ENCODE measurements around the gene LCE1D.

The LCE1D gene

GRCh38 chr1:152796421-152796820 is at the start of gene LCE1D:
Gene LCE1D, plus strand, starts transcription at chr1:152796721. Its CDS starts 1,074 bp downstream, at chr1:152797795.
- no peak for DNase-seq (ENCODE audit: low spot score)

- no peak for DNase-seq (ENCODE audit: low spot score)
Observed at GRCh38 chr1:152747831-152748230, 48.7 kb upstream of the LCE1D start.

GRCh38 chr1:152752225-152752624 is 44.3 kb upstream of the LCE1D start:
- peak; percentile 87 for DNase-seq (ENCODE audit: low spot score)

GRCh38 chr1:152753586-152753985 is 42.9 kb upstream of the LCE1D start:
- no peak for DNase-seq (ENCODE audit: low spot score)

DNA sequence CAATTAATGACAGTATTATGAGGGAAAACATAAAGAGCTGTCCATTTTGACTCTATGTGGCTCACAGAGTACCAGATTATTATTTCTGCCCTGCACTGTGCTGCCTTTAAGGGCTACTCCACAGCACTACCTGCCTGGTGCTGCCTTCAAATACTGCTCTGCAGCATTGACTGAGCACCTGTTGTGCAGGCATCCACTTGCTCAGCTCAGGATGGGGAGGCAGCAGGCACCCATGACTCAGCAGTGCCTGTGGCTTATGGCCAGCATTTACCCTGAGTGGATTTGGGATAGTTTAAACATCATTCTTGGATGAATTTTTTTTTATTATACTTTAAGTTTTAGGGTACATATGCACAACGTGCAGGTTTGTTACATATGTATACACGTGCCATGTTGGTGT is 39.6 kb upstream of the LCE1D start:
- peak; percentile 24 for DNase-seq (ENCODE audit: low spot score)

DNA sequence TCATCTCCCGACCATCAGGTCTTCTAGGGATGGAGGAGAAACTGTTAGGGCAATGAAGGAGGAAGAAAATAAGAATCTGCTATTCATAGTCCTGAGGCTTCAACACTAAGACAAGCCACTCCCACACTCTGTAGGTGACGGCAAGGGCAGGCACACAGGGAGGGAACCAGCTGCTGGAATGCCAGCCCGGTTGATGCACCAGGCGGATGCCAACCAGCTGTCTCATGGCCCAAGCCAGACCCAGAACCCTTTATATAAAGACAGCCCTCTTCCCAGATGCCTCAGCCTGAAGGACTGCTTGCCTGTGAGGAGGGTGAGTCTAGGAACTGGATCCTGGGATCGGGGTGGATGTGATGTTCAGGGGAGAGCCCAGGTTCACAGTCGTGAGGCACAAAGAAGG is 38.8 kb upstream of the LCE1D start, which contains the start of gene KPRP:
Gene KPRP, plus strand, starts transcription at position 279 of the 400 bp plus-strand sequence. CDS start 1,564 bp downstream, outside the sequence.
- DNase-seq (ENCODE audit: low spot score), result no peak

GRCh38 chr1:152758636-152759035 is 37.9 kb upstream of the LCE1D start:
- no peak for DNase-seq (ENCODE audit: low spot score)

DNA sequence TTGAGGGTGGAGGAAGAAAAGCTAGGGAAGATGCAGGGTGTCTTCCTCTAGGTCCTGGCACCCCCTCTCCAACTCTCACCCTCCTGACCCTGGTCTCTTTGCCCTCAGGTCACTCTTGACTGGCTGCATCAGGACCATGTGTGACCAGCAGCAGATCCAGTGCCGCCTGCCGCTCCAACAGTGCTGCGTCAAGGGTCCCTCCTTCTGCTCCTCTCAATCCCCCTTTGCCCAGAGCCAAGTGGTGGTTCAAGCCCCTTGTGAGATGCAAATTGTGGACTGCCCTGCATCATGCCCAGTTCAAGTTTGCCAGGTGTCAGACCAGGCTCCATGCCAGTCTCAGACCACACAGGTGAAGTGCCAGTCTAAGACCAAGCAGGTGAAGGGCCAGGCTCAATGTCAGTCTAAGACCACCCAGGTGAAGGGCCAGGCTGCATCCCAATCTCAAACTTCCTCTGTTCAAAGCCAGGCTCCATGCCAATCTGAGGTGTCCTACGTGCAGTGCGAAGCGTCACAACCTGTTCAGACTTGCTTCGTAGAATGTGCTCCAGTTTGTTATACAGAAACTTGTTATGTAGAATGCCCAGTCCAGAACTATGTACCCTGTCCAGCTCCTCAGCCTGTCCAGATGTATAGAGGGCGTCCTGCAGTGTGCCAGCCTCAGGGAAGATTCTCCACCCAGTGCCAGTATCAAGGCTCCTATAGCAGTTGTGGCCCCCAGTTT is 36.9 kb upstream of the LCE1D start:
- DNase-seq (ENCODE audit: low spot score), result no peak

DNA sequence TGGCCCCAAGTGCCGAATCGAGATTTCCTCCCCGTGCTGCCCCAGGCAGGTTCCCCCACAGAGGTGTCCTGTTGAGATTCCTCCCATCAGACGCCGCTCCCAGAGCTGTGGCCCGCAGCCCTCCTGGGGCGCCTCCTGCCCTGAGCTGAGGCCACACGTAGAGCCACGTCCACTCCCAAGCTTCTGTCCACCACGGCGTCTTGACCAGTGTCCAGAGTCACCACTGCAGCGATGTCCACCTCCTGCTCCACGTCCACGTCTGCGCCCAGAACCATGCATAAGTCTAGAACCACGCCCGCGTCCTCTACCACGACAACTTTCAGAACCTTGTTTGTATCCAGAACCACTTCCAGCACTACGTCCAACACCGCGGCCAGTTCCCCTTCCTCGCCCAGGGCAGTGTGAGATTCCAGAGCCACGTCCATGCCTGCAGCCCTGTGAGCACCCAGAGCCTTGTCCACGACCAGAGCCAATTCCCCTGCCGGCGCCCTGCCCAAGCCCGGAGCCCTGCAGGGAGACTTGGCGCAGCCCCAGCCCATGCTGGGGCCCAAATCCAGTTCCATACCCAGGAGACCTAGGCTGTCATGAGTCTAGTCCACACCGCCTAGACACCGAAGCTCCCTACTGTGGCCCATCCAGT is 35.9 kb upstream of the LCE1D start:
- DNase-seq (ENCODE audit: low spot score), result no peak

DNA sequence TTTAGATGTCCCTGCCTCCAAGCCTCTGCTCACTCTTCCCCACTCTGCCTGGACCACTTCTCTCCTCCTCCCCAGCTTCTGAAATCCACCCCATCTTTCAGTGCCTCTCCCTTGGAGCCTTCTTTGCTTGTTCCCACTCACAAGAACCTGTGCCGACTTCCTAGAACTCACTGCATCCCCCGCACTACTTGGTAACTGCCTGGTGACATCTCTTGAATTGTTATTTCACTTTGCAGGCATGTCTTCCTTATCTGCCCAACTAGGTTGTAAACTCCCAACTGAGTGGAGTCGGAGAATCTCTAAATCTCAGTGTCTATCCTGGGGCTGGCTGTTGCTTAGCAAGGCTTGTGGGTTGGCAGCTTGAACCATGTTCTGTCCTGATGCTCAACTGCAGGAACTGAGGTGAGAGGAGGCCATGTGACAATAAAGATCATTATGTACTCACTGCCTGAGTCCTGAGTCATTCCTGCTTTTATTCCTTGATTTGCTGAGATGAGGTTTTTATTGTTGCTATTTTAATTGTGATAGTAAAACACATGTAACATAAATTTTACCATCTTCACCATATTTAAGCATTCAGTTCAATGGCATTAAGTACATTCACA is 34.8 kb upstream of the LCE1D start:
- DNase-seq (ENCODE audit: low spot score), result no peak

DNA sequence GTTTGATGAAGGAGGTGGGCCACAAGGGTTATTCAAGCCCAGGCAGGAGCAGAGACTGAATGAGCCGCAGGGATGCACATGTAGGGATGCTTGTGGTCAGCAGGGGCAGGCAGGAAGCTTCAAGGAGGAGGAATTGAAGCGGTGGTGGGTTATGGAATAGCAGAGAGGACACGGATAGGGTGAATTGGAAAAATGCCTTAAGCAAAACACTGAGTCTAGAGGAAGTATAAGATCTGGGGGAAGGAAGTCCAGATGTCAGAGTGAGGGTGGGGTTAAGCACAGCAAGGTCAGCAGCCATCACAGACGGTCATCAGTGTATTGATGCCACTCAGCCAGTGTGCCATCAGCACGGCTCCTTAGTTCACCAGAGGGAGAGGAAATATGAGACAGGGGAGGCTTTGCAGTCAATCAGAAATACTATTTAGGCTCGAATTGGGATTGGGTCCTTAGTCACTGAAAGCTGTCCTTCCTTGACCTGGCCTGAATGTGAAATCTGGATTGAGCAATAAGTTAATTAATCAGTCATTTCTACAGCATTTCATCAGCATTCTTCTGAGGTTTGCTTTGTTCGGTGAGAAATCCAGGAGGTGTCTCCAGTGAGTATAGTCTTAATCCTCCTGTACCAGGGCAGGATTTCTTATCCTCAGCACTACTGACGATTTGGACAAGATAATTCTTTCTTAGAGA is 27.5 kb upstream of the LCE1D start:
- peak; percentile 2 for DNase-seq (ENCODE audit: low spot score)

DNA sequence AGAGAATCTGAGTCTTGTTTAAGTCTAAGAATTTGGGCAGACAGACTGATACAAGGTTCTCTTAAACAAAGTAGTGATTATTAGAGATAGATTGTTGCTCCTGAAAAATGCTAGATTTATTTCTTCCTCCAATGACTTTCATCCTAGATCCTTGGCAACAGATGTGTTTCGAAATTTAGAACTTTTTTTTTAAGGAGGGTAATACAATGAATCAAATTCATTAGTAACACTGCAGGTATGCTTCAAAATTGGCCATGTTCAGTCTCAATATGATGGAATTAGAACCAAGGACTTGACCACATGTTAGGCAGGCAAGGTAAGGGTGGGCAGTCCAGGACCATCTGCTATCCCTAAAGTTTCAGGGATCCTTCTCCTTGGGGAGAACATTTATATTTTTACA is 26.1 kb upstream of the LCE1D start:
- no peak for DNase-seq (ENCODE audit: low spot score)

DNA sequence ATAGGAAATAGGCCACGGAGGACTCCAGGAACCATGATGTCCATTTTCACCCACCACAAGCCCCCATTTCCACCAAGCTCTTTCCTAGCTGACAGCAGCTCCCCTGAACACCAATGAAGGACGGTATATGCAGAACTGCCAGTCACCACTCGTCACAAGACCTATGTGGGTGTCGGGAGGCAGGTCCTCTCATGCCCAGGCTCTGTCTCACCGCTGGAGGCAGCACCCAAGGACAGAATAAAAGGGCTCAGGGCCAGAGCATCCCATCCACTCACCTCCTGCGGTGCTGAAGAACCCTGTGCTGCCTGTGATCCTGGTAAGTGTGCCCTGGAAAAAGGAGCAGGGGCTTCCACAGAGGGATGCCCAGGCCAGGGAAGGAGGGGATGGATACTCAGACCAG is 21.6 kb upstream of the LCE1D start, which contains the start of gene LCE1F:
Gene LCE1F, plus strand, starts transcription at position 266 of the 400 bp plus-strand sequence. CDS start 1,232 bp downstream, outside the sequence.
- peak; percentile 2 for DNase-seq (ENCODE audit: low spot score)

DNA sequence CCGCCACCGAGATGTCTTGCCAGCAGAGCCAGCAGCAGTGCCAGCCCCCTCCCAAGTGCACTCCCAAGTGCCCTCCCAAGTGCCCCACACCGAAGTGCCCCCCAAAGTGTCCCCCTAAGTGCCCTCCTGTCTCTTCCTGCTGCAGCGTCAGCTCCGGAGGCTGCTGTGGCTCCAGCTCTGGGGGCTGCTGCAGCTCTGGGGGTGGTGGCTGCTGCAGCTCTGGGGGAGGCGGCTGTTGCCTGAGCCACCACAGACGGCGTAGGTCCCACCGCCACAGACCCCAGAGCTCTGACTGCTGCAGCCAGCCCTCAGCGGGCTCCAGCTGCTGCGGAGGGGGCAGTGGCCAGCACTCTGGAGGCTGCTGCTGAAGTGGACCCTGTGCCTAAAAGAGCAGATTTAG is 20.2 kb upstream of the LCE1D start:
- DNase-seq (ENCODE audit: low spot score), result no peak

DNA sequence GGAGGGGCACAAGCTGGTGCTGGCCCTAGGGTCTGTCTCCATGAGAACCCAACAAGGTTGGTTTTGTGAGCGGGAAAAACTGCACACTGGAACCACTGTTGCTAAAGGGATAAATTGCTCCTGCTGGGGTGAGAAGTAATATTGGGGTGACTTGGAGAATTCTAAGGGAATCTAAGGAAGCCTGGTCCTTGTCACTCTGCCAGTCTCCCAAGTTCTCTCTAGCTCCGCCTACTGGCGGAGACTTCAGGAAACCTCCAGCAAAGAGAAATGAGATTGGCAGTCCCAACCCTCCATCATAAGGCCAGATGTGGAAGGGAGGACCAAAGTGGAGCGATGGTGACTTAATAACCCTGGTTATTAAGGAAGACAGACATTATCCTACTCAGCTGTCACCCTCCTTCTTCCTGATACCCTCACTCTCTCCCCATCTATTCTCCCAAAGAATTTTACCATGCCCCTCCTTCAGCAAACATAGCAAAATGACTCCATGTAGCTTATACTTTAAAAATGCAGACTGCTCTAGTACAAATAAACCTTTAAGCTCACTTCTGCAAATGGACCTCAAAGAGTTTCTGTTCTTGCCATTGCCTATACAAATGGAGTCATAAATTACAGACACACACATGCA is 18.9 kb upstream of the LCE1D start:
- DNase-seq (ENCODE audit: low spot score), result peak; percentile 17

DNA sequence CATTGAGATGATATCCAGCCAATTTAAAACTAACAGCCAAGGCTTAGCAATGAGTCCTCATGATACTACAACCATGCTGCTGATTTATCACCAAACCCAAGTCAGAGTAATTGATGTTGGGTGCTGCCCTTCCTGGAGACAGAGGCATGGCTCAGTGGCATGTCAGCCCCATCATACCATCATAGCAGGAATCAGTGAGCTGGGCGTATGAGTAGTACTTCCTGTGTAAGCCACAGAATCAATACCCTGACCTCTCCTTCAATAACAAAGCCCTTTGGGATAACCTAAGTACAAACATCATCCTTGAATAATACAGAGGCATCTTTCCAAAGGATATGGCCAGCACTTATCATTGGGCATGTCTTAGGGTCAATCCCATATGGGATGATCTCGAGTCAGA is 13.4 kb upstream of the LCE1D start:
- DNase-seq (ENCODE audit: low spot score), result no peak

DNA sequence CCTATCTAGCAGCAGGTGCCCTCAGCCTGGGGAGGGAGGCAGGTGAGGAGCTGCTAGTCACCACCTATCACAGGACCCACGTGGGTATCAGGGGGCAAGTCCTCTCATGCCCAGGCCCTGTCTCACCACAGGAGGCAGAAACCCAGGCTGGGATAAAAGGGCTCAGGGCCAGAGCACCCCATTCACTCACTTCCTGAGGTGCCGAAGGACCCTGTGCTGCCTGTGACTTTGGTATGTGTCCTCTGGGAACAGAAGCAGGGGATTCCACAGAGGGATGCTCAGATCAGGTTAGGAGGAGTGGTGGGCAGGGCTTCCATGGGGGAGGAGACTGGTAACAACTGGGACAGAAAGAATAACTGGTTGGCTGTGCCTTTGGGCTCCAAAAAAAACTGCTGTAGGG is 10.4 kb upstream of the LCE1D start, which contains the start of gene LCE1E:
Gene LCE1E, plus strand, starts transcription at position 181 of the 400 bp plus-strand sequence. CDS start 1,043 bp downstream, outside the sequence.
- DNase-seq (ENCODE audit: low spot score), result peak; percentile 82

- DNase-seq (ENCODE audit: low spot score), result no peak
Observed at GRCh38 chr1:152795686-152796085, 835 bp upstream of the LCE1D start.

DNA sequence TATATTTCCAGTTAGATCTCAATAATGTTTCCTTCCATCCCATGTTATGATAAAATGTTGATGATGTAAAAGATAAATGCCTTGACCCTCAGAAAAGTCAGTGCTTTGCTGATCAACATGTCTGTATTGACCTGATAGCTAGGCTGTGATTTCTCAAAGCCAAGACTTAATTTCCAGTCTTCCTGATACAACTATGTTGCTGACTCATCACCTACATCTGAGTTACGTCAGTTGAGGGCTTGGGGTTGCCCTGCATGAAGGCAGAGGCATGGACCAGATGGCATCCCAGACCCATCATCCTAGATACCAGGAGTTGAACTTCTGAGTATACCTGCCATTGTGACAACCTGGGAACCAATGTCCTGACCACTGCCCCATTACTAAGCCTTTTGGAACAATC is 4.8 kb downstream of the LCE1D start:
- no peak for DNase-seq (ENCODE audit: low spot score)

- no peak for DNase-seq (ENCODE audit: low spot score)
Observed at GRCh38 chr1:152806576-152806975, 10.1 kb downstream of the LCE1D start, which contains the start of gene LCE1C. Gene LCE1C, minus strand, starts transcription at chr1:152806651. Its CDS starts 1,173 bp downstream, at chr1:152805478.

- DNase-seq (ENCODE audit: low spot score), result no peak
Observed at GRCh38 chr1:152811050-152811449, 14.5 kb downstream of the LCE1D start.

- DNase-seq (ENCODE audit: low spot score), result no peak
Observed at GRCh38 chr1:152811671-152812070, 15.2 kb downstream of the LCE1D start, which contains the start of gene LCE1B. Gene LCE1B, plus strand, starts transcription at chr1:152811971. Its CDS starts 476 bp downstream, at chr1:152812447.

Measured in SW480 (cell line).